ENCODE measurements around the gene ANO4. TPM values are rescaled to one million over a fixed set of nuclear protein-coding genes. Genes with fewer than 3 reads are reported as not detected.

Gene ANO4
- total RNA-seq, 1 experiment from 2014 or later: not detected

- DNase-seq (ENCODE audit: low spot score): no peak
Observed at GRCh38 chr12:100801320-100801719, 6.7 kb downstream of the ANO4 start.

- DNase-seq (ENCODE audit: low spot score): no peak
Observed at GRCh38 chr12:100808777-100809176, 14.2 kb downstream of the ANO4 start.

- no peak for DNase-seq (ENCODE audit: low spot score)
Observed at GRCh38 chr12:100820314-100820713, 25.7 kb downstream of the ANO4 start.

DNA sequence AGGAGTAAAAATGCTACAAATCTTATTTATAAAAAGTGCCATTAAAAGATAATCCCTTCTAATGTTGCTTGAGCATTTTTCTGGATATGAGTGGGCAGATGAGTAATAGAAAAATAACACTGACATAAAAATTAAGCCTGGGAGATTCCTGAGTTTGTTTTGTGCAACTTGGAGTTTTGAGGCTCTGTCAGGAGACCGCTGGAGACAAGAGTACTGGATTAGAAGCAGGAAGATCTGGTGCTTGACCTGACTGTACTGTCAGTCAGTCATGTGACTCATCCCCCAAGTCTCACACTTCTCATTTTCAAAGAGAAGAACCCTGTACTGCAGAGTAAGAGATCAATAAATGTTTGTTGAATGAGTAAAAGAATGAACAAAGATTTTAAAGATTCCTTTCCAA lies 29.4 kb downstream of the ANO4 start:
- DNase-seq (ENCODE audit: low spot score): no peak

- DNase-seq (ENCODE audit: low spot score): no peak
Observed at GRCh38 chr12:100824476-100824875, 29.9 kb downstream of the ANO4 start.

DNA sequence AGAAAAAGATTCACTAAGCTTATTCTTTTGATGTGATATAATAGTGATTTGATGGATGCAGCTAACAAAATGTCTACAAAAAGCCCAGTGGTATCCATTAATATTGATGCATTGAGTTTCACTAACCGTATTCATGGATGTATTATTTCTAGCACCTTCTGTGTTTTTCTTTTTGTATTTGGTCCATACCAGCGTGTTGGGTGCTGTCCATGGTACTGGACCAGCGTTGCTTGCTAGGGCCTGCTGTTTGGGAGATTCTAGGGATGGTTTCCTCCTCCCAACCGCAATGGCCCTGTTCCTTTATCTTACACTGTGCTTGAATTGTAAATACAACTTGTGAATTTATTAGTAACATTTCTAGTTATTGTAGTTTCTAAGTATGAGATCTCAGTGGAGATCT lies 31.7 kb downstream of the ANO4 start:
- peak; percentile 59 for DNase-seq (ENCODE audit: low spot score)

DNA sequence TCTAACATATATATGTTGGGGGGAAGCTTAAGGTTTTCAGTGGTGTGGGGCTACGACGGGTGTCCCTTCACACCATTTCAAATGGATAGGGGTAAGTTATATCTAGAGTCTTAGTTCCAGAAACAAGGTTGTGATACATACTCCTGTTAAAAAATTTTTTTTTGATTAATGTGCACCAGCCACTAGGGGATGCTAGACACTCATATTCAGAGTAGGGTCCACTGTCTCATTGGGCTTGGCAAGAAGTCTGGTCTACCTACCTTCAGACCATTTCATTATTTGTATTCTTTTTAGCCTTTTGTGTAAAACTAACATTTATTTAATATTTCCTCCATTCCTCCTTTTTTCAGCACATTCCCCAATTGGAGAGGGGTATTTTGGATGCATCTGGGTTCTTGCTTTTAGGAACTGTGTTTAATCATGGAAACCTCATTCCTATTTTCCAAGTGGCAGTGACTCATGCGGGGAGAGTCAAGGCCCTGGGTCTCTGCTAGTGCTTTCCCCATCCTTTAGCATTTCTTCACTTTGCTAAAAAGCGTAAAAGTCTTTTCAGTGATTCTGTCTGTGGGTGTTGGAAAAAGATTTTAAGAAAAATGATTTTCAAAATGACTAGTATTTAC lies 33.4 kb downstream of the ANO4 start:
- DNase-seq (ENCODE audit: low spot score): peak; percentile 54

- DNase-seq (ENCODE audit: low spot score): no peak
Observed at GRCh38 chr12:100830003-100830795, 35.6 kb downstream of the ANO4 start.

GRCh38 chr12:100833282-100833681 lies 38.7 kb downstream of the ANO4 start:
- DNase-seq (ENCODE audit: low spot score): no peak

DNA sequence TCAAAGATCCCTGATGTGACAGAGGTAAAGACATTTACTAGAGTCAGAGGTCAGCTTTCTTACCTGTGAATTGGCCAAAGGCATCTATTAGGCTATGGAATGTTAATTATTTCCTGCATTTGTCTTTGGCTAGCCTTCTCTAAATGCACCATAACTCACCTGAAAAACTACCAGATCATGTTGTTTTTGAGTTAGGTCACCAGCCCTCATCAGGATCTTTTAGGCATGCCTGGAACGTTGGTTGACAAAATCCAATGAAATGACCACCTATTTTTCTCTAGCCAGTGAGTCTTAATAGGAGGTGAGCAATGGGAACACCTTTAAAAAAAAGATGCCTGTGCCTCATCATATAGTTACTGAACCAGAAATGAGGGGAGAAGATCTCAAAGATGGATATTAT lies 46.2 kb downstream of the ANO4 start:
- DNase-seq (ENCODE audit: low spot score): no peak

DNA sequence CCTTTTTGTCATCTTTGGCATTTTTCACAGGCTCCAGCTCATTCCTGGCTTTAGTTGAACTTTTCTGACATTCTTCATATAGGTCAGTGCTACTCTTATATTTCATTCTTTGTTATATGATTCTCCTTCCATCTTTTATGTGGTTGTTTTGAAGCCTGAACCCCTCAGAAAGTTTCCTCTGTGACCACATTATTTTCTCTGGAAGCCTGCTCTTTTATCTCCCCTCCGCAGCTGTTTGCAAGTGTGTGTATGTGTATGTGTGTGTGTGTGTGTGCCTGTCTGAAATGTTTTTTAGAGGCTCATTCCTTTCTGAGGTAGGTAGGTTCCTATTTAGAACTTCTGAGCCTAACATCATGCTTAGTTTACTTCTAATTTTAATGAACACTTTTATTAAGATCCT lies 47.6 kb downstream of the ANO4 start:
- no peak for DNase-seq (ENCODE audit: low spot score)

DNA sequence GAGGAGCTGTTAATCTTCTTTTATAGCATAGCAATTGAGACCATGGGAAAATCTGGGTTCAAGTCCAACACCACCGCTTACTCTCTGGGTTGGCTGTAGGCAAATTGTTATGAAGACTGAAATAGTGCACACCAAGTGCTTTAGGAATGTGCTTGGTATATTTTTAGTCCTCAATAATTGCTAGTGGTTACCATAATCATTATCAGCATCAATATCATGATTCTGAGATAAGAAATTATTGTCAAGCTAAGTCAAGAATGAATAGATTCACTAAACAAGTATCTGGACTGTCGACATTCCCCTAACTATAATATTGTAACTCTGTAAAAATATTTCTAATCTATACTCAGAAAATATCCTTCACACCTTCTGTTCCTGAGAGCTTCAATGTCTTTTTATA lies 48.5 kb downstream of the ANO4 start:
- DNase-seq (ENCODE audit: low spot score): no peak

GRCh38 chr12:100845095-100845494 lies 50.5 kb downstream of the ANO4 start:
- DNase-seq (ENCODE audit: low spot score): no peak

DNA sequence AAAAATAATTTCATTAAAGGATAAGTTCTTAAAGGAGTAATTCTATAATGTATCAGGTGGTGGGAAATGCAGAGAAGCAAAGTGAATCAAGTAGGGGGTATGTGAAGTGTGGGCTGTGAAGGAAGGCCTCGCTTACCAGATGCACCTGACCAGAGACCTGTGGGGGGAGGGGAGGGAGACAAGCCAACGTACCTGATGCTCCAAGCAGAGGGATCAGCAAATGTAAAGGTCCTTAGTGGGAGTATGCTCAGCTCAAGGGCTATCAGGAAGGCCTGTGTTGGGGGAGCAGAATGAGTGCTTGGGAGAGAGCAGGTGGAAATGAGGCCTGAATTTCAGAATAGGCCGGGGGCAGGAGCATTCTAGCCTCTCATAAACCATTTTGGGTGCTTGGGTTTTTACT lies 57.1 kb downstream of the ANO4 start:
- DNase-seq (ENCODE audit: low spot score): no peak

DNA sequence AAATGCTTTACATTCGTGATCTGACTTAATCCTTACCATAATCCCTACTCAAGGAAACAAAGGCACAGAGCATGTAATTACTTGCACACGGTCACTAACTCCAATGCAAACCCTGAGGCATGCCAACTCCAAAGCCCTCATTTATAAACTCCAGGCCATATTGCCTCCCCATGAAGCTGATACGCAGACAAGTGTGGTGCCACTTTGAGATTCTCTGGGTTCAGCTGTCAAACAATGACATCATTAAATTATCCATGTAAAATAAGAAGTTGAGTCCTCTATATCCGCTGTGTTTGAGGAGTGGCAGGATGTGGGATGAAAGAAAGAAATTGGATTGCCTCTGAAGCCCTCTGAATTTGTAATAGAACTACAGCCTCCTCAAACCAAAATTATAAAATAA lies 62.8 kb downstream of the ANO4 start:
- no peak for DNase-seq (ENCODE audit: low spot score)

- DNase-seq (ENCODE audit: low spot score): no peak
Observed at GRCh38 chr12:100857971-100858370, 63.4 kb downstream of the ANO4 start.

- DNase-seq (ENCODE audit: low spot score): no peak
Observed at GRCh38 chr12:100858656-100859055, 64.1 kb downstream of the ANO4 start.

GRCh38 chr12:100859063-100859627 lies 64.6 kb downstream of the ANO4 start:
- no peak for DNase-seq (ENCODE audit: low spot score)

DNA sequence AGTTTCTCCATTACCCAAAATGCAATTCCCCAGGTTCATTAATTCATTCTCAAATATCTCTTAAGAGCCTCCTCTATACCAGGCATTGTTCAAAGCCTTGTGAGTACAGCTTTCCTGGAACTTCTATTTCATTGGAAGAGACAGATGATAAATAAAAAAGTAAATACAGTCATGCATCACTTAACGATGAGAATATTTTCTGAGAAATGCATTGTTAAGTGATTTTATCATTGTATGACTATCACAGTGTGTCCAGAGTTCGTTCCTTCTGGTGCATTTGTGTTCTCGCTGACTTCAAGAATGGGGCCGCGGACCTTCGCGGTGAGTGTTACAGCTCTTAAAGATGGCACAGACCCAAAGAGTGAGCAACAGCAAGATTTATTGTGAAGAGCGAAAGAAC lies 66.0 kb downstream of the ANO4 start:
- no peak for DNase-seq (ENCODE audit: low spot score)

DNA sequence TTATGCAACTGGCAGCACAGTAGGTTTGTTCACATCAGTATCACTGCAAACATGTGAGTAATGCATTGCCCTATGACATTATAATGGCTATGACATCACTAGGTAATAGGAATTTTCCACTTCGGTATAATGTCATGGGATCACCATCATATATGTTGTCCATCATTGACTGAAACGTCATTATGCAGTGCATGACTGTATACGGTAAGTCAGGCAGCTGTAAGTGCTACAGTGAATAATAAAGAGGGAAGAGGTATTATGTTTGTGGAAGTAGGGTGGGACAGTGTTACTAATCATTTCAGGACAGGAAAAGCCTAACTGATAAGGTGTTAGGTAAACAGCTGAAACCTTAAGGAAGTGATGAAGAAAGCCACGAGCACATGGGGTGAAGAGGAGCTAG lies 68.1 kb downstream of the ANO4 start:
- DNase-seq (ENCODE audit: low spot score): peak; percentile 23

DNA sequence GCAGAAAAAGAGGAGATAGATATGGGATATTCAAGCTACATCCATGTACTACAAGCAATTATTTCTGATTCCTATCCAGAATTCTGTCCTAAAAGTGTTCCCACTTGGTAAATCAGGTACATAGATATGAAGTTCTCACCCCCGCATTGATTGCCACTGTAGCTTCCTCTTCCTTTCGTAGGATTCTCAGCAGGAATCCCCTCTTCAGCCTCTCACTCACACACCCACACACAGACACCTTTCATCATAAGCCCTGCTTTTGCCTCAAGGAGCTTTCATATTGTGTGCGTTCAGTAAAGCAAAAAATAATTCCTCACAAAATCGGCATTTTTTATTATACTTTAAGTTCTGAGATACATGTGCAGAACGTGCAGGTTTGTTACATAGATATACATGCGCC lies 69.8 kb downstream of the ANO4 start:
- no peak for DNase-seq (ENCODE audit: low spot score)

- no peak for DNase-seq (ENCODE audit: low spot score)
Observed at GRCh38 chr12:100867639-100868393, 73.2 kb downstream of the ANO4 start.
